ENCODE results near the gene CFAP53. TPM values are rescaled to one million over a fixed set of nuclear protein-coding genes. Genes with fewer than 3 reads are reported as not detected.

The CFAP53 gene
- total RNA-seq, 1 experiment from 2014 or later = 0.15 TPM

- no peaks in the 10 kb centered on the region for H3K79me1 ChIP-seq (ENCODE audit: insufficient read depth, low read depth, low read length, poor library complexity, severe bottlenecking)
- no peaks in the 10 kb centered on the region for H3K9me3 ChIP-seq (ENCODE audit: control insufficient read depth, low read depth, low read length)
- Mint-ChIP-seq H3K36me3 (ENCODE audit: insufficient read depth in 1 of 3, low read depth in 3 of 3) (no peaks in the 10 kb centered on the region), H3K9me3 (no peaks in the 10 kb centered on the region), H3K27ac (no peak overlapping the region), H3K4me1 (peaks cover 15 to 18% of the 10 kb centered on the region in 2 experiments), H3K4me3 (no peak overlapping the region), H3K27me3 (ENCODE audit: low read depth) (peaks cover 64% of the 10 kb centered on the region)
- no peaks in the 10 kb centered on the region for H3K4me1 ChIP-seq (ENCODE audit: insufficient read depth, low read length)
- no peak overlapping the region for H4K91ac ChIP-seq (ENCODE audit: insufficient read length, low read depth, low read length)
- H4K20me1 ChIP-seq (ENCODE audit: control insufficient read depth, insufficient read depth, insufficient read length) = no peaks in the 10 kb centered on the region
- no peak overlapping the region for H4K8ac ChIP-seq (replicated peaks; ENCODE audit: insufficient read length, low read depth, low read length)
- DNase-seq = no peak
- H4K5ac ChIP-seq (ENCODE audit: insufficient read length, low read depth, low read length) = no peak overlapping the region
- no peak overlapping the region for H3K9ac ChIP-seq (ENCODE audit: extremely low read depth, insufficient read length, low read length)
- H3K4me2 ChIP-seq (ENCODE audit: insufficient read depth, insufficient read length, low read length) = no peak overlapping the region
- H3K56ac ChIP-seq (ENCODE audit: insufficient read length, low read depth, low read length) = no peak overlapping the region
- no peak overlapping the region for H3K23ac ChIP-seq (ENCODE audit: insufficient read length, low read depth, low read length)
- H3K27me3 ChIP-seq (ENCODE audit: insufficient read depth, low read length) = peaks cover 28% of the 10 kb centered on the region; the same call in 1 of the 2 replicates
- H3K4ac ChIP-seq (ENCODE audit: low read depth, low read length) = no peak overlapping the region
- no peak overlapping the region for H3K18ac ChIP-seq (ENCODE audit: insufficient read length, low read depth, low read length)
- no peak overlapping the region for H2BK15ac ChIP-seq (ENCODE audit: low read depth, low read length)
- H3K14ac ChIP-seq (ENCODE audit: insufficient read depth, low read length) = no peak overlapping the region
- peaks cover 17% of the 10 kb centered on the region for H3K23me2 ChIP-seq (ENCODE audit: insufficient read length, low read depth, low read length, poor library complexity, severe bottlenecking)
- no CpG with 5 or more reads among the region's 1 CpG for WGBS (ENCODE audit: extremely low coverage, insufficient read length, low lambda C conversion rate)
- no peak for TF ChIP-seq CTCF (conservative IDR thresholded peaks at IDR 0.05)
- H2BK20ac ChIP-seq (ENCODE audit: low read depth, low read length, poor library complexity, severe bottlenecking) = no peak overlapping the region
- no peak overlapping the region for H2AK5ac ChIP-seq (ENCODE audit: insufficient read length, low read length)
- H3K79me2 ChIP-seq (ENCODE audit: insufficient read depth, low read length) = no peaks in the 10 kb centered on the region
- H3T11ph ChIP-seq (ENCODE audit: low read length) = no peak overlapping the region
- H2AFZ ChIP-seq (ENCODE audit: low read length) = no peak overlapping the region
- no peak overlapping the region for H2BK5ac ChIP-seq (ENCODE audit: insufficient read length, low read length)
- H3K27ac ChIP-seq (ENCODE audit: insufficient read length, low read depth, low read length) = no peak overlapping the region
- no peak overlapping the region for H2BK120ac ChIP-seq (ENCODE audit: low read depth, low read length, poor library complexity, severe bottlenecking)
- no peak overlapping the region for H2BK12ac ChIP-seq (ENCODE audit: insufficient read length, low read depth, low read length)
These were observed 75.4 kb downstream of the CFAP53 start for GRCh38 chr18:50190926-50191325.
